Natural killer cell (primary cell): ENCODE measurements around the gene ANOS1. TPM values are rescaled to one million over a fixed set of nuclear protein-coding genes. Genes with fewer than 3 reads are reported as not detected.

Experiments
- ATAC-seq, 3 donors: fragments of 150-1000 bp in 2 of 3; fragments of 200-7000 bp in 1 of 3; cut with Tn5 transposase; 1 replicate in 1 of 3; 2 replicates in 2 of 3; pipeline ENCODE4 v1.10.0; 2021; ENCODE audit warnings: mild to moderate bottlenecking in 2 of 3, moderate library complexity in 2 of 3
- DNase-seq, 2 donors: peaks; one replicate each; pipeline versions ENCODE4 v3.0.0 to v3.0.0-alpha.2; 2013 to 2021; ENCODE audit warnings: mixed read lengths in 1 of 2
- H3K27ac ChIP-seq: one replicate; pipeline ENCODE4 v1.5.1; 2013; ENCODE audit warnings: mild to moderate bottlenecking, low read length
- H3K27me3 ChIP-seq: one replicate; pipeline ENCODE4 v1.6.1; 2013; ENCODE audit warnings: low read length; ENCODE audit not compliant: control insufficient read depth, insufficient read depth
- H3K36me3 ChIP-seq: one replicate; pipeline ENCODE4 v1.6.1; 2013; ENCODE audit warnings: low read length; ENCODE audit not compliant: control insufficient read depth, insufficient read depth
- H3K4me1 ChIP-seq: one replicate; pipeline ENCODE4 v1.6.1; 2013; ENCODE audit warnings: low read length; ENCODE audit not compliant: control insufficient read depth, insufficient read depth
- H3K4me3 ChIP-seq: one replicate; pipeline ENCODE4 v1.5.1; 2013; ENCODE audit warnings: low read length
- H3K9me3 ChIP-seq: one replicate; pipeline ENCODE4 v1.6.1; 2013; ENCODE audit warnings: low read length; ENCODE audit not compliant: control insufficient read depth, insufficient read depth
- H3K27ac Mint-ChIP-seq, 2 donors: one replicate each; pipeline ENCODE4 v1.8.0; 2022; ENCODE audit warnings: mild to moderate bottlenecking in 2 of 2, mixed read lengths in 2 of 2, moderate library complexity in 1 of 2
- H3K27me3 Mint-ChIP-seq, 2 donors: one replicate each; pipeline ENCODE4 v1.8.0; 2022; ENCODE audit warnings: low read depth in 2 of 2, mixed read lengths in 2 of 2
- H3K36me3 Mint-ChIP-seq: one replicate; pipeline ENCODE4 v1.8.0; 2022; ENCODE audit warnings: mixed read lengths
- H3K4me1 Mint-ChIP-seq, 2 donors: one replicate each; pipeline ENCODE4 v1.8.0; 2022; ENCODE audit warnings: mixed read lengths in 2 of 2
- H3K4me3 Mint-ChIP-seq: one replicate; pipeline ENCODE4 v1.8.0; 2022; ENCODE audit warnings: mild to moderate bottlenecking, moderate library complexity, mixed read lengths
- H3K9me3 Mint-ChIP-seq, 2 donors: one replicate each; pipeline ENCODE4 v1.8.0; 2022; ENCODE audit warnings: mixed read lengths in 2 of 2
- WGBS: methylation state at CpG from one replicate; pipeline ENCODE4 v1.1.7; 2013; ENCODE audit warnings: missing lambda C conversion rate; ENCODE audit not compliant: insufficient coverage; 5-methylcytosine and 5-hydroxymethylcytosine counted together
- intact Hi-C: fragments of 100-400 bp; cut with micrococcal nuclease; formaldehyde crosslinking; loops from one replicate; pipeline ENCODE4 v1.14.2; 2022
- total RNA-seq, 4 donors: library from RNA; stranded (reverse); fragments of 120-200 nt in 1 of 4; gene quantifications; one replicate each; pipeline versions ENCODE4 v1.2.3 to v1.2.4, GENCODE V29; 2013 to 2022
- TF ChIP-seq, protein P1 (sequence below): fragments of 200-600 bp; IDR thresholded peaks from one replicate; pipeline ENCODE4 v1.8.0; 2022; ENCODE audit warnings: antibody characterized with exemption

The ANOS1 gene
- total RNA-seq, 3 donors from 2014 or later (not counting 1 experiment from before 2014, with no cell fraction given), result not detected

DNA sequence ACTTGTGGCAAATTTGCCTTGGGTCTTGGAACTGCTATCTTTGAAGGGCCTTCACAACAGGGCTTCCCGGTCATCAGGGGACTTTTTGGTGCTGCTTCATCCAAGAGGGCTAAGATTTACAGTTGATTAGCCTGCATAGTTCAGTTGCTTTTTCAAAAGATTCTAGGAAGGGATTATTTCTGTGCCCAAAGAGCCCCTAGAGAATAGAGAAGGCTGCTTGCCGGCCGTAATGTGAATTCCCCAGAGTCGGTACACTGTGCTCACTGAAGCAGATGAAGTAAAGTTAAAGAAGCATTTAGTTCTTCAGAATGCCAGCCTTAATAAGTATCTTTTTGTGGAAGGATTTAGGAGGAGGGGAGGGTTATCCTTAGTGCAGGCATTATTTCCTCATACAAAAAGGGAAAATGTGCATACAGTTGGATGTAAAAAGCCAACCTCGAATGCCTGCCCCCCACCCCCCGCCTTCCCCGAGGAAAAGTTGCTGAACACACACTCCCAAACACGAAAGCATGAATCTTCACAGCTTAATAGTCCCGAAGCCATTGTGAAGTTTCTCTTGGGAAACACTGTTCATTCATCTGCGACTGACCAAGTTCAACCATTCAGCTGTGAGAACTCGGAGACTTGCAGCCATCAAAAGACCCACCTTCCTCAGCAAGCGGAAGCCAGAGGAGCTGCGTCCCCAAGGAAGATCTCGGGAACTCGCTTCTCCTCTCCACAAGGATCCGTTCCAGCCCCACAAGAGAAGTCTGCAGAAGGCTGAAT, 47.6 kb downstream of the ANOS1 start:
- no peaks in the 10 kb centered on the region for H3K36me3 ChIP-seq
- H3K36me3 Mint-ChIP-seq, result no peaks in the 10 kb centered on the region
- no peaks in the 10 kb centered on the region for H3K4me1 Mint-ChIP-seq
- H3K9me3 Mint-ChIP-seq, result no peaks in the 10 kb centered on the region
- no peaks in the 10 kb centered on the region for H3K4me1 ChIP-seq
- no peaks in the 10 kb centered on the region for H3K27me3 ChIP-seq
- TF ChIP-seq, protein P1, sequence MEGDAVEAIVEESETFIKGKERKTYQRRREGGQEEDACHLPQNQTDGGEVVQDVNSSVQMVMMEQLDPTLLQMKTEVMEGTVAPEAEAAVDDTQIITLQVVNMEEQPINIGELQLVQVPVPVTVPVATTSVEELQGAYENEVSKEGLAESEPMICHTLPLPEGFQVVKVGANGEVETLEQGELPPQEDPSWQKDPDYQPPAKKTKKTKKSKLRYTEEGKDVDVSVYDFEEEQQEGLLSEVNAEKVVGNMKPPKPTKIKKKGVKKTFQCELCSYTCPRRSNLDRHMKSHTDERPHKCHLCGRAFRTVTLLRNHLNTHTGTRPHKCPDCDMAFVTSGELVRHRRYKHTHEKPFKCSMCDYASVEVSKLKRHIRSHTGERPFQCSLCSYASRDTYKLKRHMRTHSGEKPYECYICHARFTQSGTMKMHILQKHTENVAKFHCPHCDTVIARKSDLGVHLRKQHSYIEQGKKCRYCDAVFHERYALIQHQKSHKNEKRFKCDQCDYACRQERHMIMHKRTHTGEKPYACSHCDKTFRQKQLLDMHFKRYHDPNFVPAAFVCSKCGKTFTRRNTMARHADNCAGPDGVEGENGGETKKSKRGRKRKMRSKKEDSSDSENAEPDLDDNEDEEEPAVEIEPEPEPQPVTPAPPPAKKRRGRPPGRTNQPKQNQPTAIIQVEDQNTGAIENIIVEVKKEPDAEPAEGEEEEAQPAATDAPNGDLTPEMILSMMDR, result no peak
- 67% methylated on average over 15 of the region's 16 CpGs for WGBS
- ATAC-seq (no peak), DNase-seq (no peak)
- no peak overlapping the region for H3K4me3 Mint-ChIP-seq
- no peak overlapping the region for H3K4me3 ChIP-seq
- no peak overlapping the region for H3K27ac ChIP-seq
- H3K27ac Mint-ChIP-seq, result no peak overlapping the region
- peaks cover 3 to 7% of the 10 kb centered on the region in 2 donors for H3K27me3 Mint-ChIP-seq
- intact Hi-C loops, result no loop called here
- no peaks in the 10 kb centered on the region for H3K9me3 ChIP-seq

DNA sequence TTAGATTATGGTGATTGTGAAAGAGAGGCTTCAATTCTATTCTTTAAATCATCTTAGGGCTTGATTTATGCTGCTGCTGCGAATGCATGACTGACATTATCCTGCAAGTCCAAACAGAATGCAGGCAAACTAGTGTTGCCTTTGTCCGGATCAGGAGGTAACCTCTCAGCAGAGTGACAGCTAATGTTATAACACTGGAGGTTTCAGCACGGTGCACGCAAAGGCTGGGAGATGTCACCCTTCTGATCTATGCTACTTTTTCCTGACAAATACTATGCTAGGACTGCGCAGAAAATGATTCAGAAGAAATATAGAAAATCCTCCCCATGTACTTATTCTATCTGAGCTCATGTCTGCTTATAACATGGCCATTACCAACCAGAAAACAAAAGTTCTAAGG, 48.2 kb downstream of the ANOS1 start:
- Histone ChIP-seq H3K4me3 (no peak overlapping the region), H3K27ac (no peak overlapping the region), H3K27me3 (no peaks in the 10 kb centered on the region), H3K4me1 (no peaks in the 10 kb centered on the region), H3K9me3 (no peaks in the 10 kb centered on the region), H3K36me3 (no peaks in the 10 kb centered on the region)
- Mint-ChIP-seq H3K4me1 (no peaks in the 10 kb centered on the region), H3K36me3 (no peaks in the 10 kb centered on the region), H3K9me3 (no peaks in the 10 kb centered on the region), H3K27me3 (peaks cover 3 to 7% of the 10 kb centered on the region in 2 donors), H3K4me3 (no peak overlapping the region), H3K27ac (no peak overlapping the region)
- TF ChIP-seq, protein P1, result no peak
- 81% methylated on average over 4 of the region's 5 CpGs for WGBS
- DNase-seq (no peak), ATAC-seq (no peak)
- intact Hi-C loops, result no loop called here

DNA sequence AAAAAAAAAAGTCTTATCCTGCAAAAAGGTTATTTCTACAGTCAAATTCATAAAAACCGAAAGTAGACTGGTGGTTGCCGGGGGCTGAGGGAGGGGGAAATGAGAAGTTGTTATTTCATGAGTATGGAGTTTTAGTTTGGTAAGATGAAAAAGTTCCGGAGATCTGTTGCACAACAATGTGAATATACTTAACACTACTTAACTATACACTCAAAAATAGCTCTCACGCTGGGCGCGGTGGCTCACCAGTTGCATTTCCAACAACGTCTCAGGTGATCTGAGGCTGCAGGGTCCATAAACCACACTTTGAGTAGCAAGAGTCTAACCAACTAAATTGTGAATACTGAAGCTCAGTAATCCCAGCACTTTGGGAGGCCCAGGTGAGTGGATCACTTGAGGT, 52.4 kb downstream of the ANOS1 start:
- TF ChIP-seq, protein P1, result no peak
- no peaks in the 10 kb centered on the region for H3K4me1 Mint-ChIP-seq
- H3K4me3 Mint-ChIP-seq, result no peak overlapping the region
- H3K27me3 ChIP-seq, result no peaks in the 10 kb centered on the region
- H3K27ac Mint-ChIP-seq, result no peak overlapping the region
- DNase-seq, result no peak
- H3K36me3 ChIP-seq, result no peaks in the 10 kb centered on the region
- WGBS, result 93% methylated on average over 6 of the region's 7 CpGs
- no peaks in the 10 kb centered on the region for H3K27me3 Mint-ChIP-seq
- no peaks in the 10 kb centered on the region for H3K9me3 Mint-ChIP-seq
- no peaks in the 10 kb centered on the region for H3K36me3 Mint-ChIP-seq
- H3K4me3 ChIP-seq, result no peak overlapping the region
- no peaks in the 10 kb centered on the region for H3K9me3 ChIP-seq
- no peaks in the 10 kb centered on the region for H3K4me1 ChIP-seq
- no peak for ATAC-seq
- intact Hi-C loops, result no loop called here
- H3K27ac ChIP-seq, result no peak overlapping the region
